NCI-H524 (cell line): ENCODE data around the gene MOB3B.

ENCODE experiments used
- DNase-seq, 2 experiments: peaks; one replicate each; lab custom pipeline; 2025; lab: John Stamatoyannopoulos, UW

Gene MOB3B

DNA sequence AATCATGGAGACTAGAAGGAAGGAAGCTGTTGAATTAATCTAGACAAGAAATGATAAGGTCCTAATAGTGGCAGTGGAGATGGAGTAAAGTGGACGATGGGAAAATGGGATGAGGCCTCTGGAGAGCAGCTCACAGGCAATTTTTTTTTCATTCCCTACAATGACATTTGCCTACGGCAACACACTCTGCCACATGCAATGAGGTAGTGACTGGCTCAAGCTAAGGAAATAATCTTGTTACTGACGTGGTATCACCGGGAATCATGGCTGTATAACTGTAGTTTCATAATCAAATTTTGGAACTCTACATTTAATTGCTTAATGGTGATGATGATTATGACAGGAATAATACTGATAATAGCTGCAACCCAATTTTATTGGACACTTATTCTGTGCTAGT, 12.1 kb upstream of the MOB3B start:
- no peak for DNase-seq

- DNase-seq, result no peak
Measured at GRCh38 chr9:27540502-27540901, 10.9 kb upstream of the MOB3B start.

- no peak for DNase-seq
Measured at GRCh38 chr9:27539479-27540441, 10.1 kb upstream of the MOB3B start.

DNA sequence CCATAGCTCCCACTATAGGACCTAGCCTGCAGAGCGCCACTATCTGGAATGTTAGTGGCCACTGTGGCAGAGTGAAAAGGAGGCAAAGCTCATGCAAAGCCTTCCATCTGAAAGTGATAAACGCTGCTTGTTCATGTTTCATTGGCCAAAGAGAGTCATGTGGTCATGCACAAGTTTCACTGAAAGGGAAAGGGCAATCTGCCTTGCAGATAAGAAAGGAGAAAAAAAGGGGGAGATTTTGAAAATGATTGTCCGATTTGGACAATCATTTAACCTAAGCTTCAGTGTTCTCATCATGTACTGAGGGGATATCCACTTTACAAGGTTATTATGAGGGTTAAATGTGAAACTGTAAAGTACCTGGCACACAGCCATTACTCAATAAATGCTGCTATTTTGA, 9.0 kb upstream of the MOB3B start:
- DNase-seq, result no peak

- no peak for DNase-seq
Measured at GRCh38 chr9:27537756-27538155, 8.1 kb upstream of the MOB3B start.

DNA sequence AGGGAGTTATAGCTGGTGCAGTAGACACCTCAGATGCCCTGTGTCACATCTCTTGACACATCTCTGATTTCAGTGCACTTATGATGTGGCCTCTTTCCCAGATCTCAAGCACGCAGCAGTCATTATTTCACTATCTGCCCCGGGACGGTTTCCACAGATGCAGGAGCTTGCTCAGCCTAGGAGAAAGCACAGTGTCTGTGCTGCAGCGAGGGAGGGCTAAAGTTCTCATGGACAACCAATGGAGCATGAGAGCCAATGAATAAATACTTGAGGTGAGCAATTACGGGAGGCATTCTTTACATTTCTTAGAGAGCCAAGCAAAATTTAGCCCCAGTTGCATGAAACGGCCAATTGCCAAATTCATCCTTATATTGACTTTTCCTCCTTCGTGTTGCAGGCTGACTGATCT, 7.4 kb upstream of the MOB3B start:
- DNase-seq, result no peak

GRCh38 chr9:27536168-27536567, 6.6 kb upstream of the MOB3B start:
- no peak for DNase-seq

DNA sequence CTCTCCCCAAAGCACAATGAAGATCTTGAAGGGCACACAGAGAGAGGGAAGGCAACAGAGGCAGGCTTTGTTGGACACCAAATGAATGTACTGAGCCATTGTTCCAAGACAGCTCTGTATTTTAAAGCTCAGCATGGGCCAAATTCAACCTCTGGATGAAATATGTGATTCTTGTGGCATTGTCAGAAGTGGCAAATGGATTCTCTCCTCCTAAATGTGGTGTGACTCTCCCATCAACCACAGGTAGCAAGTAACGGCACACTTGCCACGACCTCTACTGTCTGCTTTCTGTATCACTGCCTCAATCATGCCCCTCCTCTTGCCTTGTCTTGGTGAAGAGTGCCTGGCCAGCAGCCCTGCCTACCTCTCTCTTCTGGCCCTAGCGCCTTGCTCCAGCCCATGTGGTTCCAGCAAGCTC, 6.1 kb upstream of the MOB3B start:
- DNase-seq, result no peak

DNA sequence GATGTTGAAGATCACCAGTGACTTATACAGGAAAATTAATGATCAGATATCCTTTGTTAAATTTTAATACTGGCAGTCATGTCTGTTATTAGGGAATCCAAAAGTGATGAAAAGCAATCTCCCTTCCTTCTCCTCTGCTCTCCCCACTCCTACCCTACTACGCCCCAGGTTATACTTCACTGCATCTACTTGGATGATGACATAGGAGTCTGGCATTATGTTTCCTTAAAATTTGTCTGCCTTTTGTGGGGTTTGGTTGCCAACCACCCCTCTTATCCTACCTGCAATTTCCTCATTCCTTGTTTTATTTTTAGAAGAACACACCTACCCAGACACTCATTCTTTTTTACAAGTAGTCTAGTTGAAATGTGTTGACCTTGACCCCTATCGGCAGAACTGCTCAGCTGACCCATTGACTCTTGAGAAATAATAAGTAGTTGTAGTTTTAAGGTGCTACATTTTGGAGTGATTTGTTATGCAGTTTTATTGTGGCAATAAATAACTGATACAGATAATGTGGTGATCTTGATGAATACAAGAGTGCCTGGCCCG, 5.1 kb upstream of the MOB3B start:
- DNase-seq, result no peak

- no peak for DNase-seq
Measured at GRCh38 chr9:27534131-27534530, 4.5 kb upstream of the MOB3B start.

- DNase-seq, result no peak
Measured at GRCh38 chr9:27533311-27533710, 3.7 kb upstream of the MOB3B start.

GRCh38 chr9:27532046-27532445, 2.4 kb upstream of the MOB3B start:
- DNase-seq, result no peak

DNA sequence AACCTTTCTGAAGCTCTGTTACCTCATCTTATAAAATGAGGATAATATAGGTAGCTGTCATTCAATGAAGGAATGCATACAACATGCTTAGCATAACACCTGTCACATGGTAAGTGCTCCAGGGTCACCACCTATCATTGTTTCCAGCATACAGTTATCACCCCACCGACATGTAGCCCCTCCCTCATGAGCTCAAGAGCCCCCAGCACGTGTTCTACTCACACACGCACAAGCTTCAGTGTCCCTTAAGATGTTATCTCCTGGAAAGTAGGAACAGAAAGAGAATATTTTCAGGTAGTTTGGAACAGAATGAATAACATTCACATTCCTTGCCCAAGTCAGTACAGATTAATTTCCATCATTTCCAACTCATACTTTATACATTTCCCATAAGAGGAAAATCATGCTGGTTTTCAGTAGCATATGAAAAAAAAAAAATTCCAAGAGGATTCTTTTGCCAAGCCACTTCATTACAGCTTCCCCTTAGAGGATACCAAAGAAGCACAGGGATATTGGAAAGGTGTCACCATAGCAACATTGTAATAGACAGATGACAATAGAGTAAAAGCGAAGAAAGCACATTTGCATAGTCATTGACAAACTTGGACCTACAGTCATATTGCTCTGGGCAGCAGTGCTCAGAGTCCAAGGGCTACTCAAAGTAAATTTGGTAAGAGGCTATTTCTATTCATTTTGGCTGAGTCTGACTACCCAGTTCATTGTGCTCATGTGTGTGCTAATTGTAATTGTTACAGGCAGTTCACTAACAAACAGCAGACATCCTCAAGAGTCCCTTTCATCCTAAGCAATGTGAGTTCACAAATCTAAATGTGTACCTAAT, 1.5 kb upstream of the MOB3B start:
- no peak for DNase-seq

- DNase-seq, result no peak
Measured at GRCh38 chr9:27528886-27529315, 713 bp downstream of the MOB3B start.

- no peak for DNase-seq
Measured at GRCh38 chr9:27528076-27528885, 1.3 kb downstream of the MOB3B start.

GRCh38 chr9:27527702-27528075, 1.9 kb downstream of the MOB3B start:
- no peak for DNase-seq

DNA sequence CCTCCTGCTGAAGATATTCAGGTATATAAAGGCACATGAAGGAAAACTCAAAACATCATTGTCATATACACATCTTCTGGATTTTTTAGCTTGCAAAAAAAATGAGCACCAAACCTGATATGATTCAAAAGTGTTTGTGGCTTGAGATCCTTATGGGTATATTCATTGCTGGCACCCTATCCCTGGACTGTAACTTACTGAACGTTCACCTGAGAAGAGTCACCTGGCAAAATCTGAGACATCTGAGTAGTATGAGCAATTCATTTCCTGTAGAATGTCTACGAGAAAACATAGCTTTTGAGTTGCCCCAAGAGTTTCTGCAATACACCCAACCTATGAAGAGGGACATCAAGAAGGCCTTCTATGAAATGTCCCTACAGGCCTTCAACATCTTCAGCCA, 5.4 kb downstream of the MOB3B start, which contains the start of gene IFNK:
Gene IFNK (plus strand): TSS at position 55 of the 400 bp plus-strand sequence. CDS start 47 bp downstream, at position 102.
- no peak for DNase-seq

DNA sequence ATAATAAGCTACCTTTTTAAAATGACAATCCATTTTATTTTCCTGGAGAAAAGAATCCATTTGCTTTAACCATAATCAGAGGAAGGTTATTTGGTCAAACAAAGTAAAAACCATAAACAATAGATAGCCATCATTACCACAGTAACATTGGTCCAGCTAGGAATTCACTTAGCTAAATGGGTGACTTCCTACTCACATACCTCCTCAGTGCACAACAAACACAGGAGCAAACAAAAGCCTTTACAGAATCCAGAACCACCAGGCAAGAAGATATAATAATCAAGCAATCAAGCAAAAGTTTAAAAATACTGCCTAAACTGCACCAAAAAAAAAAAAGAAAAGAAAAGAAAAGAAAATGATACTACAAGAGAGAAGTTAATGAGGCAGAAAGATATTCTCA, 6.5 kb downstream of the MOB3B start:
- no peak for DNase-seq

DNA sequence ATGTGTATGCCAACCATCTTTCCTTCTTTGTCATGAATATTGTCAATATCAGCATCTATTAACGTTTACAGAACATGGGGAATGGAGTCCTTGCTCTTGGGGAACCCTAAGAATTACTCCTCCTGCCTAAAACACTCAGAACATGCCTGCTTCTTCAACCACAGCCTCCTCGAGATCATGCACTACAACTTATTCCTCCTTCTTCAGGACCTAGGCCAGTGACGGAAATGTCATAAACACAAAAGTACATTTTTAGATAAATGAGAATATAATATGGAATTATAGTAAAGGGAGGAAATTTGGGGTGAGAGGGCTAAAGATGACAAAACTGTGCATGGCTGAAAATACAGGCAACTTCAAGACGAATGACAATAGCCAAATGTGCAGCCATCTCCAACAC, 8.6 kb downstream of the MOB3B start:
- DNase-seq, result no peak

DNA sequence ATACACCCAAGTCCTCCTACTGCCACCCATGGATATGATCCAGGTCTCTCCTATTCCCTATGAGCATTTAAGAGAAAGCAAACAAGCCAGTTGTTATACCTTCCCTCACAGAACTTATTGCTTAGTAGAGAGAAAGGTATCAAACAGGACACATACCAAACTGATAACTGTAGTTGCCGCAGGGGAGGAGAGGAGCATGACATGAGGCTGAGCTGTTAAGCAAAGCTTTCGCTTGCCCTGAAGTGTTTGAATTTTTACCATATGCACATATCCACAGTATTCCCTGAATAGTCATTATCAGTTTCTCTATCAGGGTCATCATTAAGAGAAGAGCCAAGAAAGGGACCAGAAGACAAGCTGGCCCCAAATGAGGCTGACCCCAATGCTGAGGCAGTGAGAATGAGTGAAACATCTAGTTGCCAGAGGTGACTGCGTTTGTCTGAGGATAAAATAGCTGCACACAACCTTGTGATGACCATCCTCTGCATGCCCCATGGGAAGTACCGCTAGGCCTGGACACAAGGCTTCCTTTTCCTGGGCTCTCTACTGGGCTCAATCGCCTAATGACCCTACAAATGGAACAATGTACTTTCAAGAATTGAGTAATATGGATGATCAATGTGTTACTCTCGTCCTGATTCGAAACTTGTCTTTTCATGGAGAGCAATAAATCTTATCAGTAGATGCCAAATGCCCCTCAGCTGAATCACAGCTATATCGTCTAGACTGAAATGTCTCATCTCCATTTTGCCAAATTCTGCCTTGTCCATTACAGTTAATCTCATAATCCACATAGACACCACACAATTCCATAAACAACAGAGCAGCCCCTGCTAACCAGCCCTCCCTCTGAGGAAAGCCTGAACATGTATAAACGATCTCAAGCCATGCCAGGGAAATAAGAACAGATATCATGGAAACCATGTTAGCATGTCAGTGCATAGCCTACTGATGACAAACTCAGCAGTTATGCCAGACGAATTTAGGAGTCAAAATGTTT, 9.8 kb downstream of the MOB3B start:
- no peak for DNase-seq
